H1 (cell line): Measurements from ENCODE around the gene COL5A1. TPM values are rescaled to one million over a fixed set of nuclear protein-coding genes. Genes with fewer than 3 reads are reported as not detected.

Experiments used
- CTCF ChIA-PET: fragments of 300-600 bp; sonication (Branson Sonifier 250); formaldehyde crosslinking; loops from one replicate; lab custom pipeline; 2021; ENCODE audit not compliant: partially characterized antibody; lab: Charles Lee
- POLR2A ChIA-PET: fragments of 300-600 bp; sonication (Branson Sonifier 250); formaldehyde crosslinking; loops from one replicate; lab custom pipeline; 2021; ENCODE audit warnings: inconsistent platforms; ENCODE audit not compliant: partially characterized antibody; lab: Charles Lee
- DNase-seq, 2 experiments: peaks; one replicate each; pipeline versions ENCODE4 v3.0.0 to v3.0.0-alpha.2; 2010 to 2022; ENCODE audit warnings: low spot score in 2 of 2, low read depth in 1 of 2, mixed read lengths in 1 of 2
- FAIRE-seq: peaks from 2 replicates; lab custom pipeline; 2011; peaks lifted over from hg19 to GRCh38; lab: Jason Lieb, UNC
- H2AFZ ChIP-seq: 2 replicates; pipeline ENCODE4 v1.8.1; 2012; ENCODE audit warnings: low read length, inconsistent platforms
- H2AK5ac ChIP-seq: 2 replicates; pipeline ENCODE4 v1.6.1; 2013; ENCODE audit warnings: low read depth, low read length
- H2BK120ac ChIP-seq: replicated peaks from 2 replicates; pipeline ENCODE3; 2013; ENCODE audit warnings: low read depth, low read length, inconsistent platforms
- H2BK12ac ChIP-seq: 2 replicates; pipeline ENCODE4 v1.6.1; 2013; ENCODE audit warnings: low read depth, low read length
- H2BK15ac ChIP-seq: 2 replicates; pipeline ENCODE4 v1.6.1; 2013; ENCODE audit warnings: low read length
- H2BK20ac ChIP-seq: 2 replicates; pipeline ENCODE4 v1.6.1; 2013; ENCODE audit warnings: low read length
- H2BK5ac ChIP-seq: 2 replicates; pipeline ENCODE4 v1.6.1; 2013; ENCODE audit warnings: low read depth, low read length
- H3K14ac ChIP-seq: 2 replicates; pipeline ENCODE4 v1.6.1; 2013; ENCODE audit warnings: inconsistent platforms; ENCODE audit not compliant: insufficient read length
- H3K18ac ChIP-seq: 2 replicates; pipeline ENCODE4 v1.6.1; 2013; ENCODE audit warnings: low read length; ENCODE audit errors: extremely low read depth
- H3K23ac ChIP-seq: 2 replicates; pipeline ENCODE4 v1.6.1; 2013; ENCODE audit warnings: inconsistent platforms; ENCODE audit not compliant: insufficient read length
- H3K23me2 ChIP-seq: 2 replicates; pipeline ENCODE4 v1.6.1; 2013; ENCODE audit warnings: low read depth, low read length
- H3K27ac ChIP-seq: 2 replicates; pipeline ENCODE4 v1.6.1; 2011; ENCODE audit warnings: low read depth, low read length, inconsistent platforms
- H3K27me3 ChIP-seq, 4 experiments: replicated peaks in 1 of 4; 1 replicate in 1 of 4; 2 replicates in 3 of 4; pipeline versions ENCODE4 v1.6.1 to v1.8.1; 2011 to 2013; ENCODE audit warnings: low read length in 3 of 4, mild to moderate bottlenecking in 3 of 4, inconsistent platforms in 2 of 4, mixed read lengths in 2 of 4, moderate library complexity in 1 of 4; ENCODE audit not compliant: control insufficient read depth in 3 of 4, insufficient read depth in 3 of 4; ENCODE audit errors: extremely low read depth in 1 of 4
- H3K36me3 ChIP-seq, 4 experiments: 2 replicates each; pipeline versions ENCODE4 v1.6.1 to v1.8.1; 2011 to 2013; ENCODE audit warnings: mild to moderate bottlenecking in 4 of 4, low read length in 3 of 4, moderate library complexity in 2 of 4, control low read depth in 1 of 4, inconsistent platforms in 1 of 4; ENCODE audit not compliant: insufficient read depth in 4 of 4, control insufficient read depth in 2 of 4
- H3K4ac ChIP-seq: replicated peaks from 2 replicates; pipeline ENCODE3; 2013; ENCODE audit warnings: low read length, low read depth, mixed read lengths, inconsistent platforms; ENCODE audit not compliant: insufficient read length
- H3K4me1 ChIP-seq, 4 experiments: replicated peaks in 1 of 4; 1 replicate in 1 of 4; 2 replicates in 3 of 4; pipeline versions ENCODE4 v1.6.1 to v1.8.1; 2011 to 2013; ENCODE audit warnings: low read length in 3 of 4, inconsistent platforms in 2 of 4, mixed read lengths in 1 of 4; ENCODE audit not compliant: insufficient read depth in 4 of 4, control insufficient read depth in 3 of 4
- H3K4me2 ChIP-seq, 2 experiments: 2 replicates each; pipeline versions ENCODE4 v1.6.1 to v1.8.1; 2011 to 2013; ENCODE audit warnings: low read depth in 2 of 2, low read length in 2 of 2, control low read depth in 1 of 2, inconsistent platforms in 1 of 2, mild to moderate bottlenecking in 1 of 2; ENCODE audit not compliant: insufficient read depth in 1 of 2
- H3K4me3 ChIP-seq, 4 experiments: fragments of 200-600, 300-600 bp in 1 of 4; sonication (generic), shearing (Covaris generic), sonication (Bioruptor Twin) in 1 of 4; 2 replicates each; pipeline versions ENCODE4 v1.5.1 to v1.8.1; 2011 to 2016; ENCODE audit warnings: low read length in 4 of 4, low read depth in 3 of 4, control low read depth in 2 of 4, inconsistent platforms in 2 of 4, mild to moderate bottlenecking in 2 of 4, mixed read lengths in 1 of 4, moderate library complexity in 1 of 4; ENCODE audit not compliant: insufficient read depth in 2 of 4; ENCODE audit errors: extremely low read depth in 1 of 4
- H3K56ac ChIP-seq: replicated peaks from 2 replicates; pipeline ENCODE3; 2013; ENCODE audit warnings: low read depth, mild to moderate bottlenecking, mixed read lengths, low read length, inconsistent platforms; ENCODE audit not compliant: insufficient read length
- H3K79me1 ChIP-seq: 2 replicates; pipeline ENCODE4 v1.6.1; 2013; ENCODE audit warnings: low read depth, low read length, control low read depth
- H3K79me2 ChIP-seq, 2 experiments: 2 replicates each; pipeline versions ENCODE4 v1.6.1 to v1.8.1; 2012 to 2013; ENCODE audit warnings: low read length in 2 of 2, mild to moderate bottlenecking in 2 of 2, inconsistent platforms in 1 of 2; ENCODE audit not compliant: insufficient read depth in 2 of 2, control insufficient read depth in 1 of 2
- H3K9ac ChIP-seq, 4 experiments: replicated peaks in 1 of 4; 1 replicate in 1 of 4; 2 replicates in 3 of 4; pipeline versions ENCODE4 v1.6.1 to v1.8.1; 2011 to 2013; ENCODE audit warnings: low read depth in 3 of 4, low read length in 3 of 4, control low read depth in 2 of 4, mild to moderate bottlenecking in 2 of 4, moderate library complexity in 2 of 4, inconsistent platforms in 1 of 4; ENCODE audit errors: extremely low read depth in 1 of 4
- H3K9me3 ChIP-seq, 2 experiments: 2 replicates each; pipeline versions ENCODE4 v1.6.1 to v1.8.1; 2012 to 2013; ENCODE audit warnings: mild to moderate bottlenecking in 2 of 2, moderate library complexity in 2 of 2, control low read depth in 1 of 2, inconsistent platforms in 1 of 2, low read depth in 1 of 2, low read length in 1 of 2, mixed read lengths in 1 of 2; ENCODE audit not compliant: insufficient read depth in 2 of 2
- H4K20me1 ChIP-seq, 2 experiments: replicated peaks in 1 of 2; 2 replicates each; pipeline versions ENCODE3 to v1.8.1; 2011 to 2013; ENCODE audit warnings: inconsistent platforms in 2 of 2, low read length in 2 of 2, mild to moderate bottlenecking in 1 of 2; ENCODE audit not compliant: insufficient read depth in 2 of 2, control insufficient read depth in 1 of 2
- H4K5ac ChIP-seq: 2 replicates; pipeline ENCODE4 v1.6.1; 2013; ENCODE audit warnings: low read length, low read depth, mixed read lengths, inconsistent platforms; ENCODE audit not compliant: insufficient read length
- H4K8ac ChIP-seq: 2 replicates; pipeline ENCODE4 v1.8.0; 2013; ENCODE audit warnings: mild to moderate bottlenecking, moderate library complexity, low read length, inconsistent platforms; ENCODE audit not compliant: insufficient read depth; ENCODE audit errors: extremely low read depth
- H4K91ac ChIP-seq: replicated peaks from 2 replicates; pipeline ENCODE3; 2013; ENCODE audit warnings: low read length, mixed read lengths, inconsistent platforms; ENCODE audit not compliant: insufficient read length
- CHD1 ChIP-seq: IDR thresholded peaks from 2 replicates; pipeline ENCODE4 v1.6.1; 2012; ENCODE audit warnings: low read depth, low read length, improper control_type of control experiment
- EP300 ChIP-seq, 2 experiments: IDR thresholded peaks; 1 replicate in 1 of 2; 2 replicates in 1 of 2; pipeline ENCODE4 v1.6.1; 2011 to 2012; ENCODE audit warnings: low read depth in 2 of 2, low read length in 2 of 2, mild to moderate bottlenecking in 2 of 2, borderline replicate concordance in 1 of 2, inconsistent platforms in 1 of 2, moderate library complexity in 1 of 2
- MAFK ChIP-seq: IDR thresholded peaks from 2 replicates; pipeline ENCODE4 v1.6.1; 2012; ENCODE audit warnings: low read depth, mild to moderate bottlenecking, improper control_type of control experiment, low read length
- RAD21 ChIP-seq, 2 experiments: IDR thresholded peaks in 1 of 2; conservative IDR thresholded peaks in 1 of 2; 2 replicates each; pipeline ENCODE4 v1.6.1; 2011; ENCODE audit warnings: low read depth in 2 of 2, low read length in 2 of 2, improper control_type of control experiment in 1 of 2, inconsistent platforms in 1 of 2, mild to moderate bottlenecking in 1 of 2, moderate library complexity in 1 of 2
- RBBP5 ChIP-seq: IDR thresholded peaks from 2 replicates; pipeline ENCODE4 v1.7.1; 2012; ENCODE audit warnings: low read depth, mild to moderate bottlenecking, inconsistent platforms, low read length, moderate library complexity, borderline replicate concordance
- RXRA ChIP-seq: IDR thresholded peaks from 2 replicates; pipeline ENCODE4 v1.6.1; 2011; ENCODE audit warnings: low read depth, mild to moderate bottlenecking, low read length, moderate library complexity; ENCODE audit not compliant: insufficient read depth
- SAP30 ChIP-seq: fragments of 300-600 bp; sonication (generic); IDR thresholded peaks from 2 replicates; pipeline ENCODE4 v1.7.1; 2012; ENCODE audit warnings: low read length, moderate library complexity, mild to moderate bottlenecking, inconsistent platforms; ENCODE audit not compliant: insufficient read depth, insufficient replicate concordance
- SIRT6 ChIP-seq: IDR thresholded peaks from one replicate; pipeline ENCODE4 v1.7.1; 2012; ENCODE audit warnings: low read length, inconsistent platforms
- SP4 ChIP-seq: IDR thresholded peaks from 2 replicates; pipeline ENCODE4 v1.6.1; 2012; ENCODE audit warnings: low read length, inconsistent platforms
- SRF ChIP-seq: IDR thresholded peaks from 2 replicates; pipeline ENCODE4 v1.6.1; 2011; ENCODE audit warnings: mild to moderate bottlenecking, low read depth, low read length, moderate library complexity
- TAF7 ChIP-seq: optimal IDR thresholded peaks from 2 replicates; pipeline ENCODE3; 2011; ENCODE audit warnings: low read depth, mild to moderate bottlenecking, inconsistent platforms, low read length, moderate library complexity, borderline replicate concordance
- TBP ChIP-seq: IDR thresholded peaks from 2 replicates; pipeline ENCODE4 v1.6.1; 2011; ENCODE audit warnings: low read depth, low read length, improper control_type of control experiment
- TCF12 ChIP-seq: IDR thresholded peaks from 2 replicates; pipeline ENCODE4 v1.6.1; 2011; ENCODE audit warnings: low read depth, mild to moderate bottlenecking, low read length
- ZNF274 ChIP-seq: IDR thresholded peaks from 2 replicates; pipeline ENCODE4 v1.7.0; 2012; ENCODE audit warnings: low read length, borderline replicate concordance; ENCODE audit errors: extremely low read depth
- WGBS, 2 experiments: shearing (Covaris generic) in 1 of 2; methylation state at CpG; one replicate each; pipeline versions ENCODE4 v1.1.6 to v1.1.7; 2013 to 2015; ENCODE audit warnings: low lambda C conversion rate in 2 of 2, mixed read lengths in 2 of 2, inconsistent platforms in 1 of 2, low coverage in 1 of 2, missing lambda C conversion rate in 1 of 2; ENCODE audit not compliant: insufficient replicate concordance in 2 of 2, insufficient coverage in 1 of 2, insufficient read length in 1 of 2; ENCODE audit errors: extremely low coverage in 1 of 2, missing lambda C conversion rate in 1 of 2; 5-methylcytosine and 5-hydroxymethylcytosine counted together
- polyA plus RNA-seq, 7 experiments: library from polyadenylated mRNA; depleted of rRNA in 3 of 7; stranded (reverse) in 5 of 7; unstranded in 2 of 7; fragments of >200 nt in 5 of 7; fragments of 200-250 nt in 2 of 7; gene quantifications; 1 replicate in 5 of 7; 2 replicates in 1 of 7; 4 replicates in 1 of 7; pipeline versions ENCODE4 v1.2.1 to v1.2.3, GENCODE V29; 2011 to 2013; ENCODE audit warnings: missing spikeins in 2 of 7, mixed read lengths in 2 of 7
- total RNA-seq: library from RNA; stranded (reverse); fragmentation: NEBNext Ultra II Directional; extraction: Animal tissue kit (Norgen Biotek cat#: 25700); gene quantifications from 2 replicates; pipeline ENCODE4 v1.2.1, GENCODE V29; 2021

The COL5A1 gene
- total and polyA plus RNA-seq, 2 of the 8 experiments (the other 6 are each of a cell fraction or from before 2014, with no cell fraction given) = 3.8 to 12.0 TPM

- Histone ChIP-seq H3K36me3 (peaks cover 0 to 4% (median 0%) of the 10 kb centered on the region in 4 experiments; a peak in 2 of 8 replicates), H3K27ac (no peak overlapping the region), H3K56ac (no peak overlapping the region), H3K14ac (no peak overlapping the region), H4K20me1 (peaks cover 0 to 8% of the 10 kb centered on the region in 2 experiments), H2BK5ac (peak overlapping the region; percentile 48; the same call in 1 of the 2 replicates), H3K4me1 (no peaks in the 10 kb centered on the region; a peak in 1 of 7 replicates), H3K9ac (no peak overlapping the region), H3K79me1 (no peaks in the 10 kb centered on the region), H4K91ac (peak overlapping the region; percentile 25), H2BK12ac (no peak overlapping the region), H2BK120ac (no peak overlapping the region), H2AK5ac (no peak overlapping the region), H2BK15ac (0 out of 2 replicates have a peak overlapping the region, but pooled peaks have one; percentile 2), H3K4ac (no peak overlapping the region), H3K4me2 (no peak overlapping the region), H2BK20ac (no peak overlapping the region), H2AFZ (no peak overlapping the region), H3K79me2 (no peaks in the 10 kb centered on the region), H4K5ac (no peak overlapping the region), H4K8ac (no peak overlapping the region), H3K23me2 (peaks cover 10% of the 10 kb centered on the region; the same call in 1 of the 2 replicates), H3K27me3 (no peaks in the 10 kb centered on the region), H3K4me3 (no peak overlapping the region), H3K18ac (no peak overlapping the region), H3K9me3 (no peaks in the 10 kb centered on the region), H3K23ac (no peak overlapping the region)
- POLR2A ChIA-PET = no interaction called here
- 87% methylated on average over 7 of the region's 7 CpGs; no CpG with 5 or more reads in 1 of the 2 experiments for WGBS, 2 experiments
- CTCF ChIA-PET = interaction anchor here (0.8 to 1.2 kb wide), 2 partner anchors 40 to 42 kb away, joined by 4 read pairs; no protein-coding TSS in a partner anchor
- DNase-seq (no peak), FAIRE-seq (no peak)
- TF ChIP-seq SRF = no peak
- TF ChIP-seq RXRA = no peak
- TF ChIP-seq TBP = no peak
- no peak for TF ChIP-seq CHD1
- TF ChIP-seq MAFK = no peak
- TF ChIP-seq RBBP5 = no peak
- TF ChIP-seq RAD21 (IDR thresholded peaks at IDR 0.05 in 1 of 2, conservative IDR thresholded peaks at IDR 0.05 in 1 of 2; ENCODE audit: low read depth in 2 of 2, low read length in 2 of 2) = no peak
- TF ChIP-seq ZNF274 = no peak
- no peak for TF ChIP-seq EP300 (IDR thresholded peaks at IDR 0.05; ENCODE audit: borderline replicate concordance in 1 of 2, low read depth in 2 of 2, low read length in 2 of 2)
- TF ChIP-seq SAP30 = no peak
- no peak for TF ChIP-seq TAF7
- no peak for TF ChIP-seq SP4
- TF ChIP-seq SIRT6 = no peak
- TF ChIP-seq TCF12 = no peak
Observed at GRCh38 chr9:134823623-134824022, 182.0 kb downstream of the COL5A1 start.
